Glomerular endothelial cell (primary cell): ENCODE results near the gene MMP20. TPM values are rescaled to one million over a fixed set of nuclear protein-coding genes. Genes with fewer than 3 reads are reported as not detected.

ENCODE experiments used
- DNase-seq: peaks from one replicate; pipeline ENCODE4 v3.0.0-alpha.2; 2011; ENCODE audit warnings: low read depth, low spot score; ENCODE audit errors: extremely low read depth
- total RNA-seq: library from RNA; depleted of rRNA; stranded (reverse); fragments of >200 nt; gene quantifications from 2 replicates; pipeline ENCODE4 v1.2.3, GENCODE V29; 2015

Gene MMP20
- total RNA-seq, 1 donor from 2014 or later: not detected

GRCh38 chr11:102623998-102624397, 1.1 kb downstream of the MMP20 start:
- no peak for DNase-seq

DNA sequence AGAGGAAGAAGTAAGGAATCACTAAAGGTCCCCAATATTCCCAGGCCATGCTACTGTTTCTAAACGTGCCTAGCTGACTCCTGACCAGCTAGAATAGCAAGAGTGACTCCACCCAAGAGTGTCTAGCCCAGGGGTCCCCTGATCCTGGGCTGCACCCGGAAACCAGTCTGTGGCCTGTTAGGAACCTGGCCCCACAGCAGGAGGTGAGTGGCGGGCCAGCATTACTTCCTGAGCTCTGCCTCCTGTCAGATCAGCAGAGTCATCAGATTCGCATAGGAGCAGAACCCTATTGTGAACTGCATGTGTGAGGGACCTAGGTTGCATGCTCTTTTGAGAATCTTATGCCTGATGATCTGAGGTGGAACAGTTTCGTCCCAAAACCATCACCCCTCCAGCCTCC, 2.0 kb downstream of the MMP20 start:
- no peak for DNase-seq

DNA sequence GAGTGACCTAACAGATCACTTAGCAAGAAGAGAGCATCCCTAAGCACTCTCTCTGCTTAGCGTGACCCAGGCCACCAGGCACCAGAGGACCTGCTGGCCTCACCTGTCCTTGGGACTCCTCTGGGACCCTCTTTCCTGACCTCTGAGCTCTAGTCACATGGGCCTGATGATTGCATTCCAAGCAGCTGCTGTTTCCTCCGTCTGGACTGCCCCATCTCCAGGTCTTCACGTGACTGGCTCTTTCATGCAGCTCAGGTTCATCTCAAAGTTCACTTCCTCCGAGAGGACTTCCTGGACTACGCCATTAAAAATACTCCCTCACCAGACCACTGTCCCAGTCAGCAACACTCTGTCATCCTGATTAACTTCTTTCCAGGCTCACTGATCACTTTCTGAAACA, 2.9 kb downstream of the MMP20 start:
- DNase-seq: no peak

DNA sequence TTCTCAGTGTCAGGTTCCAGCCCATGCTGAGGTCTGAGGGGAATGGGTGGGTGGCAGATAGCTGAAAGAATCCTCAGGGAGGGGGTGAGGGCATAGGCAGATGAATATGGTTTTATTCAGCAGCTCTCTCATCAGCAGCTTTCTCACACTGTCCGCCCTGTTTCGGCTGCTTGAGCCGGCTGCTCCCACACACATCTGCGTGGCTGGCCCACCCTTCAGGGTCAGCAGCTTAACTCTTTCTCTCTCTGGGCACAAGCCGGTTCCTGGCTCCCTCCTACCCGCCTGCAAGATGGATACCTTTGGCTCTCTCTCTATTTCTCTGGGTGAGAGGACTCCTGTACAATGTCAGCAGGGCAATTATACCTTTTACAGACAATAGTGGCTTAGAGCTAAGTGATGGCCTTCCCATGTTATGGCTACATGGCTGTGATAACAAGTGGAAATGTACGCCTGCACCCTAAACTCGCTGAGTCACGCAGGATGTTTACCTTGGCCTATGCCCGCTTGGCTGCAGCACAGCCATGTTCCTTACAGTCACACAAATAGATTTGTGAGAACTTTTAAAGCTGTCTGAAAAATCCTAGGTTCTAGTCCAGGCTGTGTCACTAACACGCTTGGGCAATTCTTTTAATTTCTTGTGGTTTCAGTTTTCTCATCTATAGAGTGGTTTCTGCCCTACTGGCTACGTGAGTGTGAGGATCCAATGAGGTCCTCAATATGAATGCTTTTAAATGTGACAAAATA, 4.1 kb downstream of the MMP20 start:
- peak; percentile 18 for DNase-seq

GRCh38 chr11:102620179-102620578, 5.0 kb downstream of the MMP20 start:
- no peak for DNase-seq

- DNase-seq: no peak
Measured at GRCh38 chr11:102617466-102618008, 7.6 kb downstream of the MMP20 start.

- no peak for DNase-seq
Measured at GRCh38 chr11:102615894-102616432, 9.2 kb downstream of the MMP20 start.

DNA sequence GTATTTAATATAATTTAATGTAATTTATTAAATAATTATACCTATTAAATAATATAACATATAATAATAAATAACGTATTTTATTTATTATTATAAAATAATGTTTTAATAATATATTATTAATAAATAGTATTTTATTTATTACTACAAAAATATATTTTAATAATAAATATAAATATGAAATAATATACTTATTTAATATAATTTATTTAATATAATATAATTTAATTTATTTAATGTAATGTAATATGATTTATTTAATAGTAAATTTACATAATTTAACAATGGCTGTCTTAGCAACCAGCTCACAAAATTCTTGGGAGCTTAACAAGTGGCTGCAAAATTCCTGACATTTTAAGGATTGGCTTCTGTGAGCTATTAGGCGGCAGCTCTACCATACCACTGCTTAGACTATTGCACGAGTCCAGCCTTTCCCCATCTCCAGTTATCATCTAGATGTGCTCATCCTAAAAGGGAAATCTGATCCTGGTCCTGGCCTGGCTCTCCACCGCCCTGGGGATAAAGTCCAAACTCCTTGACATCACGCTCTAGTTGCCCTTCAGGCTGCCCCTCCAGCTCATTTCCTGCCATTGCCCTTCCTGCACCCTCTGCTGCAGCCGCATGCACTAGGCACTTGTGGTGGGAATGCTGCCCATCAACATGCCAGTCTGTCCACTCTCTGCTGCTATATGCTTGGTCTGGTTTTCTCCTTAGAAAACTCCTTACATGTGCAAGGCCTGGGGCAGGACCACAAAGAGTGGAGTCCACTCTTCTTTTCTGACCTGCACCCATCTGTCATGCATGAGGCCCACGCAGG, 9.8 kb downstream of the MMP20 start:
- DNase-seq: no peak

DNA sequence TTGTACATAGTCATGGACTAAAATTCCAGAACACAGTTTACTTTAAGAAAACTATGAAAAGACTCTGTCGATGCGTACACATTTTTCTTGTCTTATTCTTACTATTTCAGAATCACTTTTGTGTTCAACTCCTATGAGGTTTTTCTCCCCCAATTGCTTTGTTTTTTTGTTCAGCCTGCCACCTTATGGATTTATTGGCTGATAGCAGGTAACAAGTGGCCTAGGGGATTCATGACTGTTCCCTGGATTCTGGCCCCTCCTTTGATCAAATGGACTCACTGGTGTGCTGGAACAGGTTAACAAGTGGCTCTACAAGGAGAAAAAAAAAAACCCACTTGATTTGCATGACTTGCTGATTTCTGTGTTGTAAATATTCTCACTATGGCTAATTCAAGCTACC, 10.6 kb downstream of the MMP20 start:
- no peak for DNase-seq

GRCh38 chr11:102614031-102614430, 11.1 kb downstream of the MMP20 start:
- DNase-seq: no peak

GRCh38 chr11:102613450-102613849, 11.7 kb downstream of the MMP20 start:
- DNase-seq: no peak

DNA sequence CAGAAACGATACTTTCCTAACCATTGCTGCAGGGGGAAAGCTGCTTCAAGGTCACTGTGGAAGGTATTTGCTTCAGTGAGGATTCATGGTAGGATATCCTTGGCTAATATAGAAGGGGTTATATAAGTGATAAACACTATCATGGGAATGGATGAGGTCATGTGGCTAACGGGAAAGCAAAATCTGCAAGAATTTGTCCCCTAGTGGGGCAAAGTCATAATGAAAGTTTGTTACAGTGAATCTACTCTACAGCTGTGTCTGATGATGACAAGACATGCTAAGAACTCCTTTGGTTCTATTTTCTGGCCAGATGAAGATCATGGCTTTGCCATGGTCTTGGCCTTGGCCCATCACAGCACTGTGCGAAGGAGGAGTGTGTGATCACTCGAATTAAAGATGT, 13.8 kb downstream of the MMP20 start:
- no peak for DNase-seq

GRCh38 chr11:102610200-102610599, 14.9 kb downstream of the MMP20 start:
- no peak for DNase-seq

DNA sequence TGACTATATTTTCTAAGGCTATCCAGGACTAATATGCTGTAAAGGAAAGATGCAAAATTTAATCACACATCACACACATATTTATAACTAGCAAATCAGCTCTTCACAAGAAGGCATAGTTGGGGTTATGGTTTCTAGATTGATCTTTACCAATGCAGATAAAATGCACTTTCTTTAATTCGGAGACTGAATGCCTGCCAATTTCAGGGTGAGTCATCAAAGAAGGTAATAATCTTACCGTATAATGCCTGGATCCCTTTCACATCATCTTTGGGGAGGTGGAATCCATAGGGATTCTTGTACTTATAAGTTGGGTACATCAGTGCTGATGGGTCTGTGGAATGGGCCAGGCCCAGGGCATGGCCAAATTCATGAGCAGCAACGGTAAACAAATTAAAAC, 16.4 kb downstream of the MMP20 start:
- no peak for DNase-seq

GRCh38 chr11:102604875-102605274, 20.3 kb downstream of the MMP20 start:
- no peak for DNase-seq

DNA sequence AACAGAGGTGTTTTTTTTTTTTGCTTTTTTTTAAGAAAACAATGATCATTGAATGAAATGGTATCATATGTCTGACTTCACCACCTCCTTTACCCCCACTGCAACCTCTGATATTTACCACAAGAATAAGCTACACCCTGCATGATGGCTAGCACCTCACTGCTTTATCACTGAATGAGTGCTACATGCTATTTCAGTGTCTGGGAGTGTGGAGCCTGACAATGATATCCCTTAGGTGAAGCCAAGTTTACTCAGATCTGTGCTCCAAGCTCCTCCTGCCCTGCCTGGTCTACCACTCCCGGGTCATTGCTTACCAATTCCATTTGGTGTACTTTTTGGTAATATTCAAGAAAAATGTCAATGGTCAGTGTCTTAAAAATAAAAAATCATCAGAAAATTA, 21.1 kb downstream of the MMP20 start:
- no peak for DNase-seq

DNA sequence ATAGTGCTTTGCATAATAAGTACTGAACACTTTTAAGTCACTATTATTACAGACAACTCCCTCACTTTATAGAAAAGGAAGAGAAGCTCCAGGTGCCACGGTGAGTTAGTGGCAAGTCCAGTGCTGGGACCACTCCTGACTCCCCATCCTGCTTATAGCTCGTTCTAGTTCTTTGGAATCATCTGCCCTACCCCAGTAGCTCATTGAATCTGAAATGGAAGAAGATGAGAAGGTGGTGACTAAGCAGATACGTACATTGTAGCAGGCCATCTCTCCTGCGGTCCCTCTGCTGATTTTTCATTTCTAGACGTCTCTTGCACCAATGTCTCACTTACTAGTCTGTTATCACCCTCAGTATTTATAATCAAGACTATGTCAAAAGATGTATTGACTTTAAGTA, 21.6 kb downstream of the MMP20 start:
- no peak for DNase-seq

GRCh38 chr11:102603091-102603490, 22.0 kb downstream of the MMP20 start:
- no peak for DNase-seq

DNA sequence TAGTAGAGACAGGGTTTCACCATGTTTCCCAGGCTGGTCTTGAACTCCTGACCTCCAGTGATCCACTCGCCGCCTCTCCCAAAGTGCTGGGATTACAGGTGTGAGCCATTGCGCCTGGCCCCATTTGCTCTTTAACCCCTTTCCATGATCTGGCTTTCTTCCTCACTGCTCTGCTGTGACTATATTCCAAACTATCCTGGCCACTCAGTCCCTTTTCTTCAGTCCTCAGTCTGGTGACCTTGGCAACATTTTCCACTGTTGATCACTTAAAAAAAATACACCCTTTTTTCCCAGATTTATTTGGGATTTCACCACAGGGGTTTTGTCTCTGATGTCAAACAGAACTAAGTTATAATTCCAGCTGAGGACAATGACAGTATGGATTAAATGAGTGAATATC, 24.5 kb downstream of the MMP20 start:
- DNase-seq: no peak

GRCh38 chr11:102599642-102600261, 25.4 kb downstream of the MMP20 start:
- DNase-seq: peak; percentile 84

- DNase-seq: no peak
Measured at GRCh38 chr11:102598272-102598671, 26.9 kb downstream of the MMP20 start.
